ENCODE measurements around the gene RIMBP2.

Gene RIMBP2

DNA sequence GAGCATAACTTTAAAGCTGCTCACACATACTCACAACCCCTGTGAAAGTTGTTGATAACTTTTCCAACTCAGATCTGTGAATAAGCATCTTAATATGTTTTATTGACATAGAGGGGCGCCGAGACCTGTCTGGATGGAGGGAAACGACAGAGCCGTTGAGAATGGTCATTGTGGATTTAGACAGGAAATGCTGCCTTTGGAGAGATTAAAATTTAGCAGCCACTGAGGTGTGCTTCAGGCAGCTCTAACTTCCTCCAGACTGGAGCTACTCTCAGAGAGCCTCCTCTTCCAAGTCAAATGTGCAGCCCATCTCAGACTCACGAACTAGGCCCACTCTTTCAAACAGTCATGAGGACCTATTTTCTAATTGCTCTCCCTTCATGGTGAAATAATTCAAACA lies 90.9 kb downstream of the RIMBP2 start:
- no peak for DNase-seq

DNA sequence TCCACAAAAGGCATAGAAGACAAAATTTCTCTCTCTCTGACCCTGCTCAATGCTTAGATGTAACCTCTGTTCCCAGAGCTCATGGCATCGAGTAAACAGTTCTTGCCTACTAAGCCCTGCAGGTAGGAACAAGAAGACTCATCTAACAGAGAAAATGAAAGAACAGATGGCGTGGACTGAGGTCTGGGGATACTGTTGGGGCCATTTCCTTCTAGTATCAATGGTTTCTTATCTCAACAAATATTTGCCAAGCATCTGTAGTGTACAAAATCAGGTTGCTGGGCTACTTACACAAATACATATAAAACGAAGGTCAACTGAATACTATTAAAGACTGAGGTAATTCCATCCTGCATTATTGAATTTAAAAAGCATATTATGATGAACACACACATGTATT lies 93.3 kb downstream of the RIMBP2 start:
- DNase-seq, result no peak

GRCh38 chr12:130621696-130622298 lies 94.3 kb downstream of the RIMBP2 start:
- DNase-seq, result no peak

GRCh38 chr12:130620756-130621155 lies 95.3 kb downstream of the RIMBP2 start:
- DNase-seq, result no peak

DNA sequence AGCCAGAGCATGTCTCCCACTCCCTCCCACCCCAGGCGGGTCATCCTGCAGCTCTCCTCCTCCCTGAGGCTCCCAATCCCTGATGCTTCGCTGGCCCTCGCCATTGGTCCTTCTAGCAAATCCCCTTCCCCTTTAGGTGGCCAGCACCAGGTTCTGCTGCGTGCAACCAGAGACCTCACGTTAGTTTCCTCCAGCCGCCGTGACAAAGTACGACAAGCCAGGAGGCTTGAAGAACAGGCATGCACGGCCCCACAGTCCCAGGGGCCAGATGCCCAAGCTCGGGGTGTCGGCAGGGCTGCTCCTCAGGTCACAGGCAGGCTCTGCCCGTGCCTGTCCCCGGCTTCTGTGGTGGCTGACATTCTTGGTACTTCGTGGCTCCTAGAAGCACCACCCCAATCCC lies 95.8 kb downstream of the RIMBP2 start:
- no peak for DNase-seq

GRCh38 chr12:130619385-130620001 lies 96.6 kb downstream of the RIMBP2 start:
- no peak for DNase-seq

DNA sequence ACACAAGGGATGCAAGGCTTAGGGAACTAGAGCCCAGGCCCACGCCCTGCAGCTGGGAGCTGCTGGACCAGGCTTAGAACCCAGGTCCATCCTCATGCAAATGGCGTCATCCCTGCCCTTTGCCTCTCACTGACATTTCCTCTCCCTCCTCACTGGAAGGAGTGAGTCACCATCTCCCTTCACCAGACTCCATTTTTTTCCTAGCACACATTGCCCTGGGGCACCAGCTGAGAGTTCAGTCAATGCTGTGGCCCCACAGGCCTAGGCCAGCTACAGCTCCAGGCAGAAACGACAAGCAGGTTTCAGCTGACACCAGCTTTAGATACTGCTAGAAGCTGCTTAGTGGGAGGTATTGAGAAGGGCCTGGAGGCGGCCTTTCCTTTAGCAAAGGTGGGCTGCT lies 98.9 kb downstream of the RIMBP2 start:
- DNase-seq, result no peak

DNA sequence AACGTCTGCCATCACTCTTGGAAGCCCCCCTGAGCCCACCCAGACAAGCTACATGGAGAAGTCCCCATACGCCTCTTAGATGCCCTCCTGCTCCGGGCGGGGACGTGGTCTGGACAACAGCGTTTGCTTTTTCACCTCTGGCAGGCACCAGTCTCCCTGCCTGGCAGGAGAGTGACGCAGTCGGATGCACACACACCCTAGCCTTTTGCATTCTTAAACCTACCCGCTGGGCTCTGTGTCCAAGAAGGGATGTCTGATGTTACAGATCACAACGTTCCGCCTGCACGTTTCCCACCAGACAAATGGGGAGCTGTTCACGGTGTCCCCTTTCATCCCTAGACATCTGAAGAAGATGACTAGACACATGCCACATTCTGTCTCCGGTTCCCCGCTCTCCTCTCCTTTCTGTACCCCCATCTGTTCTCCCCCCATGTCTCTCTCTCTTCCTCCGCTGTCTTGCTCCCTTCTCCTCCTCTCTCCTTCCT lies 100.2 kb downstream of the RIMBP2 start:
- no peak for DNase-seq

DNA sequence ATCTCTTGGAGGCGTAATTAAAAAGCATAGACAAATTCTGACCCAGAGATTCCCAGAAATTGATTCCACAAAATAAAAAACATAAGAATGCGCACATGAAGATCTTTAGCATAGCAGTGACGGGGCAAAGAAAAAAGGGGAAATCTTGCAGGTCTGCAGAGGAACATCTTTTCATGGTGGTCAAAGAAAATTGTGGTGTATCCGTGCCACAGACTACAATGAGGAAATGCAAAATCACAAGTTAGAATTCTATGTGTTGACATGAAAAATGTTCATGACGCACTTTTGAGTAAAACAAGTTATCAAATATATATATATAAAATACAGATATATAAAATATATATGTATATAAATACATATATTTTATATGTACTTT lies 101.6 kb downstream of the RIMBP2 start:
- DNase-seq, result no peak

GRCh38 chr12:130613831-130614529 lies 102.1 kb downstream of the RIMBP2 start:
- DNase-seq, result no peak

GRCh38 chr12:130613131-130613530 lies 103.0 kb downstream of the RIMBP2 start:
- no peak for DNase-seq

DNA sequence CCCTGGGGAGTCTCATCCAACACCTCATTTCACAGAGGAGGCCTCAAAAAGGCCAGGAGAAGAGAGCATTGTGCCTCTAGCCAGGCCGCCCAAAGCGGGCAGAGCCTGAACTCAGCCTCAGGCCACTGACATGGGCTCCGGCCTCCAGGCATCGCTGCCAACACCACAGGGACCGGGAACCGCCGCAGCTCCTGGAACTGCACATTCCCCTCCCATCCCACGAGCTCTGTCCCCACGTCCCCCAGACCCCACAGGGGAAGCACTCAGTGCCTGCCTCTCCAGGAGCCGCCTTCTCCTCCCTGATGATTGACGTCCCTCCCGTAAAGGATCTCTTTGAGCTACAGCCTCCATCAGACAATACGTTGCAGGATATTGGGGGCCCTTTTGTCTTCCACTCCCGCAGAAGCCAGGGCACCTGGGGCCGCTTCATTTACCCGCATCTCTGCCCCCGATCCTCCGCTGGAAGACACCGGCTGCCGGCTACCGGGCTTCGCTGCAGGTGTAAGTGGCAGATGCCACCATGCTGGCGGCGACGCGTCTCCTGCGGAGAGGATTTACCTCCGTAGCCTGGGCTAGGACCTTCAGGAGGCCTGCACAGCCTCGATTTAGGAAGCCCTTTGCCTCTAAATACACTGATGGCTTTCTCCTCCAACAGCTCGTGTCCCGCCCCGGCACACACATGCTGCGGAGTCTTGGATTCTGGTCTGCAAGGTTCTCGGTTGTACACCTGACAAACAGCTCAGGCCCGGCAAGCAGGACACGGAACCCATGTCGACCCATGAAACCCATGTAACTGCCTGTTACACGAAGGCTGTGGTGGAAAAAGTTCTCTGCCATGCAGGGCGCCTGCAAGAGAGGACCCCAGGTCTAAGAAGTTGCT lies 104.8 kb downstream of the RIMBP2 start:
- DNase-seq, result no peak

- no peak for DNase-seq
Observed at GRCh38 chr12:130609966-130610365, 106.1 kb downstream of the RIMBP2 start.

DNA sequence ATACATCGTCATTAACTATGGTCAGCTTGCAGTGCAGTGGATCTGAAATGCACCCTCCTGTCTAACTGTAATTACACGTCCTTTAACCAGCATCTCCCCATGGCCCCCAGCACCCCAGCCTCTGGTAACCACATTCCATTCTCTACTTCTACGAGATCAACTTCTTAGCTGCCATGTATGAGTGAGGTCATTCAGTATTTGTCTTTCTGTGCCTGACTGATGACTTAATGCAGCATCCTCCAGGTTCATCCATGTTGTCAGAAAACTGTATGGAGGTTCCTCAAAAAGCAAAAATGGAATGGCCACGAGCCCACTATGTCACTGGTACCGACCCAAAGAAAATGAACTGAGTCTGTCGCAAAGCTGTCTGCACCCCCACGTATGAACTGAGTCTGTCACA lies 107.3 kb downstream of the RIMBP2 start:
- DNase-seq, result no peak

DNA sequence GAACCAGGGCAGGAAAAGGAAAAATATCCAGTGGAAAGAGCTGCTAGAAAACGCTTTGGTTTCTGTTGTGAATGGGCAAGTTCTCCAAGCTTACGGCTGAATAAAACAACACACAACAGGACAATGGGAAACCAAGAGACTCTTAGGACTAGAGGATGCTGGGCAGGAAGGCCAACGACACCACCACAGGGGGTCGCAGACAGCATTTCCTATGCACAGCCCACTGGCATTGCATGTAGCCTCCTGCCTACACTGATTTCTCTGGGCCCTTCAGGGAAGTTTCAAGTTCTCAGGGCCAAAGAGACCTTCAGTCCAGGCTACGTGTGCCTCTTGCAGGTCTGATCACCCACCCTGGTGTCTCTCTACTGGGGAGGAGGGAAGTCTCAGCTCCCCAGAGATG lies 108.0 kb downstream of the RIMBP2 start:
- DNase-seq, result no peak

- no peak for DNase-seq
Observed at GRCh38 chr12:130606231-130606630, 109.9 kb downstream of the RIMBP2 start.

- DNase-seq, result no peak
Observed at GRCh38 chr12:130603396-130603965, 112.6 kb downstream of the RIMBP2 start.

GRCh38 chr12:130602251-130602650 lies 113.8 kb downstream of the RIMBP2 start:
- DNase-seq, result no peak

DNA sequence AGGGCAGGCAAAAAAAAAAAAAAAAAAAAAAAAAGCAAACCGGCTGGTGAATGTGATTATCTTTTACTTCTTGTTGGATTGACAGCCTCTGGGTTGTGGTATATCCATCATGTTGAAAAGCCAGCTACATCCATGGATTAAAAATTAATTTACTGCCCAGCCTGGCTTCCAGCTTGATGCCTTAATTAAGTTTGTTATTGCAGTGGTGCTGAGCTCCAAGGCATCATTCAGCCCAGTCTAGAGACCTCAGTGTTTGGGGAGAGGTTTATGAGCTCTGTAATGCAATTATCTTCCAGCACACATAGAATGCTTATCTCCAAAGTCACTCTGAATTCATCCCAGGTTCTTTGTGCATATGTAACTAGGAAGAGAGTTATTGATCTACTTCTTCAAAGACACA lies 114.8 kb downstream of the RIMBP2 start:
- DNase-seq, result no peak

DNA sequence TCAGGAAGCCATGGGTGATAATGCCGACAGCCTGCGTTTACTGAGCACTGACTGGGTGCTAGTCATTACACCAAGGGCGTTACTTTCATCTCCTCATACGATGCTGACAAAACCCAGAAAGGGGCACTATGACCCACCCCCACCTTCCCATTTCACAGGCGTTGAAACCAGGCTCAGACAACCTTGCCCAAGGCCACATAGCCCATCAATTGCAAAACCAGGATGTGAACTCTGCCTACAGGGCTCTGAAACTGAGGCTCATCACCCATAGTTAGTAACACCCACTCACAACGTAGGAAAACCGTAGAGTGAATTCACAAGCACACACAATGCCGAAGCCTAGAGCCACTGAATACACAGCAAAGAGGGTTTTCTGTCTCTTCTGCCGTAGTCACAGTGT lies 119.9 kb downstream of the RIMBP2 start:
- DNase-seq, result no peak

- DNase-seq, result no peak
Observed at GRCh38 chr12:130595566-130595965, 120.5 kb downstream of the RIMBP2 start.

DNA sequence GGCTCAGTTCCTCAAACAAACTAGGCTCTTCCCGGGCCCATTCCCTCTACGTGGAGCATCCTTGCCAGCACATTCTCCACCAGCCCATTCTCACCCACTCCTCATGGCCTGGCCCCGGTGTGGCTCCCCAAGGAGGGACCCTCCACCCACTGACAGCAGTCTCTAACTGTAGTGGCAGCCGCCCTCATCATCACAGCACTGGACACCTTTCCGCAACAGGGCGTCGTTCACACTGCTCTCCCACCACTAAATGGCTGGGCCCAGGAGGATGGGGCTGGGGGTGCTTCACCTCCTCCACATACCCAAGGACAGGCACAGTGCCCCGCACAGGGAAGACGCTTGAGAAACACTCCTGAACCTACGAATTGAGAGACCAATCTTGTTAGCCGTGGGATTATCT lies 123.0 kb downstream of the RIMBP2 start:
- DNase-seq, result no peak

DNA sequence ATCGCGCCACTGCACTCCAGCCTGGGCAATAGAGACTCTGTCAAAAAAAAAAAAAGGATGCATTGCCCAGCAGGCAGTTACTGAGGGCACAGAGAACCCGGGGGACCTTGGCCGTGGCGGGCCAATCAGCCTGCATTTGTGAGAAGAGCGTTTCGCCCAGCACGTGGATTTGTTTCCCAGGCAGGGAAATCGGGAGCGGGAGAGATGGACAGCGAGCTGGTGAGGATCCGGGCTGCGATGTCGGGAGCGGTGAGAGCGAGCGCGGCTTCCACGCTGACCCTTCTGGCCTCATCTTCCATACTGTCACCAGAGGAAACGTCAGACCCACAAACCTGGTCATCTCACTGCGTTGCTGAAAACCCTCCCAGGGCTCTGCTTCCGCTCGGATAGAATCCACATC lies 123.5 kb downstream of the RIMBP2 start:
- no peak for DNase-seq

Data from activated CD4-positive, alpha-beta T cell treated with anti-CD3 and anti-CD28 coated beads, Interleukin-10, Interleukin-2, amounts not matched to agents 100 ng/mL and 50 ng/mL, durations not matched to agents 16 hours and 8 hours (primary cell).